Large intestine (tissue), 3 donors: ENCODE data around the gene NUP205. TPM values are rescaled to one million over a fixed set of nuclear protein-coding genes. Genes with fewer than 3 reads are reported as not detected.

Experiments
- DNase-seq, 2 donors: peaks; one replicate each; pipeline versions ENCODE4 v3.0.0 to v3.0.0-alpha.2; 2013
- H3K27ac ChIP-seq: one replicate; pipeline ENCODE4 v1.5.1; 2013; ENCODE audit warnings: low read length
- H3K27me3 ChIP-seq: 2 replicates; pipeline ENCODE4 v1.6.1; 2013; ENCODE audit warnings: low read length; ENCODE audit not compliant: control insufficient read depth, insufficient read depth
- H3K36me3 ChIP-seq: 2 replicates; pipeline ENCODE4 v1.6.1; 2013; ENCODE audit warnings: low read length; ENCODE audit not compliant: control insufficient read depth, insufficient read depth
- H3K4me1 ChIP-seq: one replicate; pipeline ENCODE4 v1.6.1; 2013; ENCODE audit warnings: low read length; ENCODE audit not compliant: control insufficient read depth, insufficient read depth
- H3K4me3 ChIP-seq: one replicate; pipeline ENCODE4 v1.5.1; 2013; ENCODE audit warnings: low read length
- H3K9me3 ChIP-seq: one replicate; pipeline ENCODE4 v1.6.1; 2013; ENCODE audit warnings: mild to moderate bottlenecking, low read depth, low read length, moderate library complexity; ENCODE audit not compliant: control insufficient read depth
- WGBS: methylation state at CpG from one replicate; pipeline ENCODE4 v1.1.5; 2013; ENCODE audit warnings: low lambda C conversion rate; ENCODE audit not compliant: insufficient coverage; 5-methylcytosine and 5-hydroxymethylcytosine counted together
- polyA plus RNA-seq: library from polyadenylated mRNA; unstranded; fragments of 120-200 nt; gene quantifications from one replicate; pipeline ENCODE4 v1.2.1, GENCODE V29; 2013

Gene NUP205
- polyA plus RNA-seq, 1 donor = 41.0 TPM

DNA sequence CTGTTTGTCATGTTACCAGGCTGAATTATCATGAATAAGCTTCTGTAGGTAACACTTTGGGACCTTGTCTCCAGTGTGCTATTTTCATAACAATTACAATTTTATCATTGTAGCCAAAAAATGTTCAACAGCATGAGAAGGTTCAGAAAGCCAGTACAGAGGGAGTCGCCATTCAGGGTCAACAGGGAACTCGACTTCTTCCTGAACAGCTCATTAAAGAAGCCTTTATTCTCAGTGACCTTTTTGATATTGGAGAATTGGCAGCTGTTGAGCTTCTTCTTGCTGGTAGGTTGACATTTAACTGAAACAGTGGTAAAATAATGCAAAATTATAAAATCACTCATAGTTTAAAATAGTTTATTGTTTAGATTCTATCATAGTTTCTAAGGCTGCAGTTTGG is 15.8 kb downstream of the NUP205 start:
- H3K27ac ChIP-seq = no peak overlapping the region
- no peak for DNase-seq
- H3K4me1 ChIP-seq = no peaks in the 10 kb centered on the region
- WGBS = no CpG with 5 or more reads among the region's 2 CpGs
- no peaks in the 10 kb centered on the region for H3K27me3 ChIP-seq
- no peak overlapping the region for H3K4me3 ChIP-seq
- H3K36me3 ChIP-seq = peaks cover 45% of the 10 kb centered on the region
- no peaks in the 10 kb centered on the region for H3K9me3 ChIP-seq

DNA sequence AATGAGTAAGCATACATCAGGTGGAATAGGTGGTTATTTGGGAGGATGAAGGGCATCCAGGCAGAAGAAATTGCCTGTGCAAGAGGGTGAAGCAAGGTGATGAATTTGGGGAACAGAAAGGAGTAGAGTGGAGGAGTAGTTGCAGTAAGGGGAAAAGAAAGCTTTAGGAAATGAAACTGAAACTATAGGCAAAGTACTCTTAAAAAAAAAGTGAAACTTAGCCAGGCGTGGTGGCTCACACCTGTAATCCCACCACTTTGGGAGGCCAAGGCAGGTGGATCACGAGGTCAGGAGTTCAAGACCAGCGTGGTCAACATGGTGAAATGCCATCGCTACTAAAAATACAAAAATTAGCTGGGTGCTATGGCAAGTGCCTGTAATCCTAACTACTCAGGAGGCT is 17.6 kb downstream of the NUP205 start:
- DNase-seq = no peak
- Histone ChIP-seq H3K27ac (no peak overlapping the region), H3K4me1 (no peaks in the 10 kb centered on the region), H3K4me3 (no peak overlapping the region), H3K9me3 (no peaks in the 10 kb centered on the region), H3K27me3 (no peaks in the 10 kb centered on the region), H3K36me3 (peaks cover 58% of the 10 kb centered on the region)
- WGBS = no CpG with 5 or more reads among the region's 4 CpGs

DNA sequence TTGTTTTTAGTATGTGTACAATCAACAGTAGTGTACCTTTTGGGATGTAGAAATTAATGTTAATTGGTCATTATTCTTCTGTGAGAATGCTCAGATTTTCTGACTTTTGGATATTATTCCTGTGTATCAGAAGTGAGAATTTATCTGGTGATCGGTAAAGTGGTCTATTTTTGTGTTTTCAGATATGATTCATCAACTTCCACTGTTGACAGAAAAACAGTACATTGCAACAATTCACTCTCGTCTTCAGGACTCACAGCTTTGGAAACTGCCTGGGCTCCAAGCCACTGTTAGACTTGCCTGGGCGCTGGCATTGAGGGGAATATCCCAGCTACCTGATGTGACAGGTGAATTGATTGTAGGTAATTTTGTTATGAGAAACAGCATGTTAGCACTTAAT is 20.9 kb downstream of the NUP205 start:
- Histone ChIP-seq H3K27me3 (no peaks in the 10 kb centered on the region), H3K36me3 (peaks cover 74% of the 10 kb centered on the region), H3K27ac (no peak overlapping the region), H3K9me3 (no peaks in the 10 kb centered on the region), H3K4me1 (no peaks in the 10 kb centered on the region), H3K4me3 (no peak overlapping the region)
- no CpG with 5 or more reads among the region's 3 CpGs for WGBS
- no peak for DNase-seq

DNA sequence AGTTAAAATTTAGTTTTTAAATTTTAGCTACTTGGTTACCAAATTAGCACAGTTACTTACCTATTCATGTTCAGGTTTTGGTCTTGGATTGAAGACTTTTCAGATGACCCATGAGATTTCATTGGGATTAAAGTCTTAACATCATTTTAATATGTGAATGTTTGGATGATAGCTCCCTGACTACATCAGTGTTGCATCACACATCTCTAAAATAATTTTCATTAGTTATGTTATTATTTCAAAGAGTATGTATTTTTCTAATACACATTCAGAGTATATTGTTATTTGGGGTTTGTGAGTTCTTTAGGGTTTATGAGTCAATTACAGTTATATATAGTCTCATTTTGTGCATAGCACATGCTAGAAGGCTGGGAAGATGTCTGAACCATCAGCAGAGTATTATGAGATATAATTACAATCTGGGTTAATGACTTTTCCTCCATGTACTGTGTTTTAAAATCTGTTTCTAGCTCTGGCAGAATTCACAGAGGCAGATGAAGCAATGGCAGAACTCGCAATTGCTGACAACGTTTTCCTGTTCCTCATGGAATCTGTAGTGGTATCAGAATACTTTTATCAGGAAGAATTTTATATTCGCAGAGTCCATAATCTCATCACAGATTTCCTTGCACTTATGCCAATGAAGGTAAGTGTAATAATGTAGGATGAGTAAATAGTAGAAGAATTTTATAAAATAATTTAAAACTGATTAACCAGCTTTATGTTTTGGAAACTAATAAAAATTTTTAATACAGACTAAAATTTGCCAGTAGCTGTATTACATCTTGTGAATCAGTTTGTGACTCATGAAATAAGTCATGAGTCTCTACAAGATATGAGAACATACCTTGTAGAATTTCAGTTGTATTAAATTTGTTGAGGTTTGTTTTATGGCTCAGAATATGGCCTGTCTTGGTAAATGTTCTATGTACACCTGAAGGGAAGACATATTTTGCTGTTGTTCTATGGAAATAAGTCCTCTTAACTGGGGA is 26.9 kb downstream of the NUP205 start:
- H3K4me3 ChIP-seq = no peak overlapping the region
- H3K27me3 ChIP-seq = no peaks in the 10 kb centered on the region
- peaks cover 59% of the 10 kb centered on the region for H3K36me3 ChIP-seq
- WGBS = 100% methylated on average over 1 of the region's 3 CpGs
- DNase-seq = no peak
- no peaks in the 10 kb centered on the region for H3K4me1 ChIP-seq
- no peaks in the 10 kb centered on the region for H3K9me3 ChIP-seq
- H3K27ac ChIP-seq = no peak overlapping the region

DNA sequence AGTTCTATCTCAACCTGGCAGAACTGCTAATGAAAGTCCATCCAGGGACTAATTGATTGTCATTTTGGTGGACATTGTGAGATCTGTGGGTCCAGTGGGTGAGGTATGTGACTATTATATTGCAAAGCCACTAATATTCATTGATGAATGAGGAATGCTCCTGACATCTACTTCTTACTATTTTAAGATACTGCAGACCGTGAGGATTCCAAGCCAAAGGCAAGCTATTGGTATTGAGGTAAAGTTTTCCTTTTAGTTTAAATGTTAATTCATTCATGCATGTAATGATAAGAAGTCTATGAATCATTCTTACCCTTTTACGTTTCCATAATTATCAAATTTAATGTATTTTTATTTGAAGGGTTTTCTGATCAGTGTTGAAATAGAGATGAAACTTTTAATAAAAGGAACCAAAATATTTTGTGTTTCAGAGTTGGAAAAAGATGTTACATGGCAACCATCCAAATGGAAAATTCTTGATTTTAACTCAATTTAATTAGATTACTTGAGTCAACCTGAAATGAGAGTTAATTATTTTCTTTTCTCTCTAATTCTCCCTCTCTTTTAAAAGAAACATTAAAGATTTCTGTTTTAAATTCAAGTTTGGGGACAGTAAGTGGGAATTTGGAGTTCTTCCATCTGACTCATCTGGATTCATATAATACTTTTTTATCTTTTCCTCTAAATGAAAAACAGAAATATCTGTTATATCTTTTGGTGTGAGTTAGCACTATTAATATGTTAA is 39.6 kb downstream of the NUP205 start:
- Histone ChIP-seq H3K9me3 (no peaks in the 10 kb centered on the region), H3K27ac (no peak overlapping the region), H3K36me3 (peaks cover 47% of the 10 kb centered on the region), H3K27me3 (no peaks in the 10 kb centered on the region), H3K4me1 (no peaks in the 10 kb centered on the region), H3K4me3 (no peak overlapping the region)
- DNase-seq = no peak
- 100% methylated on average over 1 of the region's 2 CpGs for whole genome bisulfite sequencing

DNA sequence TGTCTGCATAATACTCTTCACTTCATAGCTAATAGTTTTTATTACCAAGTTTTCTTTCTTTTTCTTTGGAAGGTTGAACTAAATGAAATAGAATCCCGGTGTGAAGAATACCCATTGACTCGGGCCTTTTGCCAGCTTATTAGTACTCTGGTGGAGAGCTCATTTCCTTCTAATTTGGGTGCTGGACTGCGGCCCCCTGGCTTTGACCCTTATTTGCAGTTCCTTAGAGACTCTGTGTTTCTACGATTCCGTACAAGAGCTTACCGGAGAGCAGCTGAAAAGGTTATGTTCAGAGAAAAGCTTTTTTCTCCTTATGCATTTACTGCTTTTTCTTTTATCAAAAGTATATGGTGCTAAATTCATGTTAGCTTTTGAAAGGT is 40.2 kb downstream of the NUP205 start:
- Histone ChIP-seq H3K27ac (no peak overlapping the region), H3K36me3 (peaks cover 47% of the 10 kb centered on the region), H3K4me3 (no peak overlapping the region), H3K27me3 (no peaks in the 10 kb centered on the region), H3K9me3 (no peaks in the 10 kb centered on the region), H3K4me1 (no peaks in the 10 kb centered on the region)
- DNase-seq = no peak
- WGBS = no CpG with 5 or more reads among the region's 6 CpGs

DNA sequence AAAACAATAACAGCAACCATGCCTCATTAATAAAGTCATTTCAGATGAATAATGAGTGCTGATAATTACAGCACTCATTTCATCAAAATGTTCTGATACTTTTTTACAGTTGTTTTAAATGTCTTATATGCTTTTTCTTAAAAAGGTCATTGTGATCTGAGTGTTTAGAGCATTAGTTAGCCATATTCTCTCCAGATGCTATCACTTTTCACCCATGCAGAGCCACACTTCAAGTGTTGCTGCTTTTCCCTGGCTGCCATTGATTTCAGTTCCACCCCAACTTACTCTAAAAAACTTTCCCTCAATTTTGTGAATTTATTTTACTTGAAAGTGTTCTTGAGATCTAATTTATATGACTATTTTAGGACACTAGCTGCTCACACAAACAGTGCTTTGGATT is 41.8 kb downstream of the NUP205 start:
- Histone ChIP-seq H3K36me3 (peaks cover 50% of the 10 kb centered on the region), H3K27ac (no peak overlapping the region), H3K9me3 (no peaks in the 10 kb centered on the region), H3K4me1 (no peaks in the 10 kb centered on the region), H3K27me3 (no peaks in the 10 kb centered on the region), H3K4me3 (no peak overlapping the region)
- no peak for DNase-seq

DNA sequence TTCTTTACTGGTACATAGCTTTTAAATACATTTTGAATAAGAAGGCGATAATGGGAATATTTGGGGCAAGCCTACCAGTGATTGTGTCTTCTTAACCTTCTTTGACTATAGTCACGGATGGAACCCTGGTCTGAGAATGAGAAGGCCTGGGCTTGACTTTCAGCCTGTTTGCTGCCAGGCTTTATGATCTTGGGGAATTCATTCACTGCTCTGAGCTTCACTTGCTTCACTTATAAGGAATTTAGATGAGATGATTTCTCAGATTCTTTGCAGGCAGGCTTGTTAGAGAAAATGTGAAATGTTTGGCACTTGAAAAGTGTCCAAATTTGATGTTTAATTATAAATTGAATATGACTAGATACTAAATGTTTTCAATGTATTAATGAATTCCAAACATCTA is 42.5 kb downstream of the NUP205 start:
- H3K36me3 ChIP-seq = peaks cover 45% of the 10 kb centered on the region
- H3K27ac ChIP-seq = no peak overlapping the region
- no peak for DNase-seq

DNA sequence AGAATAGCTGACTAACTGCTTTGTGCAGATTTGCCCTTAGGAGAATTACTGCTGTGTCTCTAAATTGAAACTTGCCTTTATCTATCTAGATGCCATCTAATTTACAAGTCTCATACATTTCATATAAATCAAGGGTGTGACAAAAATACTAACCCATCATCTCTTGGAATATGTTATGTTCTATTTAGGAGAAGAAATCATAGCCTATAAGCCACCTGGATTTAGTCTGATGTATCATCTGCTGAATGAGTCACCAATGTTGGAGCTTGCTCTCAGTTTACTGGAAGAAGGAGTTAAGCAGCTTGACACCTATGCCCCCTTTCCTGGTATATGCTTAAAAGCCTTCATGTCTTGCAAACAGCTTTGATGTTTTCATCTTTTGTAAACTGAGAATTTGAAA is 43.5 kb downstream of the NUP205 start:
- no peak for DNase-seq
- H3K4me1 ChIP-seq = no peaks in the 10 kb centered on the region
- peaks cover 48% of the 10 kb centered on the region for H3K36me3 ChIP-seq
- no peaks in the 10 kb centered on the region for H3K27me3 ChIP-seq
- no peak overlapping the region for H3K27ac ChIP-seq
- H3K4me3 ChIP-seq = no peak overlapping the region
- no peaks in the 10 kb centered on the region for H3K9me3 ChIP-seq

More for the DNA sequence above, 42.5 kb downstream of the NUP205 start:
- Histone ChIP-seq H3K27me3 (no peaks in the 10 kb centered on the region), H3K4me3 (no peak overlapping the region), H3K9me3 (no peaks in the 10 kb centered on the region), H3K4me1 (no peaks in the 10 kb centered on the region)
- no CpG with 5 or more reads among the region's 2 CpGs for WGBS

DNA sequence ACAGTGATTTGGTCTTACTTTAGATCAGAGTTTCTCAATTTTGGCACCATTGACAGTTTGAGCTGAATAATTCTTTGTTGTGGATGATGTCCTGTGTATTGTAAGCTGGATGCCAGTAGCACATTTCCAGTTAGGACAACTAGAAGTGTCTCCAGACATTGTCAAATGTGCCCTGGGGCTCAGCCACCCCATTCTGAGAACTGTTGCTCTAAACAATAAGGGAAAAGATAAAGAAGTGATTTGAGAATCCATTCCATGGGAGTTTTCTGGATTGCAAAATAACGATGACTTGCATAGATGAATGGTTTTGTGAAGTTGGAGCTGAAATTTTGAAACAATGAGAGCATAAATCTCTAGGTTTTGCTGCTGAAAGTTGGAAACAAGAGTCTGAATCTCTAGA is 44.6 kb downstream of the NUP205 start:
- 60% methylated on average over 1 of the region's 1 CpG for WGBS
- DNase-seq = no peak
- Histone ChIP-seq H3K27ac (no peak overlapping the region), H3K4me3 (no peak overlapping the region), H3K4me1 (no peaks in the 10 kb centered on the region), H3K27me3 (no peaks in the 10 kb centered on the region), H3K9me3 (no peaks in the 10 kb centered on the region), H3K36me3 (peaks cover 47% of the 10 kb centered on the region)
